Endothelial cell of umbilical vein (primary cell): ENCODE measurements around the gene BID.

Source experiments
- CTCF ChIP-seq, 2 donors: IDR thresholded peaks; 1 replicate in 1 of 2; 2 replicates in 1 of 2; pipeline ENCODE4 v1.5.1; 2011; ENCODE audit warnings: low read length in 2 of 2, mild to moderate bottlenecking in 2 of 2, moderate library complexity in 2 of 2, control low read depth in 1 of 2, inconsistent platforms in 1 of 2, low read depth in 1 of 2; ENCODE audit not compliant: insufficient read depth in 1 of 2; ENCODE audit errors: extremely low read depth in 1 of 2
- EZH2 ChIP-seq: IDR thresholded peaks from 2 replicates; pipeline ENCODE4 v1.6.1; 2012; ENCODE audit warnings: borderline replicate concordance, low read depth, mild to moderate bottlenecking, moderate library complexity, low read length, inconsistent platforms; ENCODE audit not compliant: severe bottlenecking
- JUN ChIP-seq: IDR thresholded peaks from 2 replicates; pipeline ENCODE4 v1.6.1; 2011; ENCODE audit warnings: borderline replicate concordance, low read depth; ENCODE audit not compliant: insufficient read length, insufficient read depth
- POLR2A ChIP-seq: IDR thresholded peaks from 2 replicates; pipeline ENCODE4 v1.6.1; 2012; ENCODE audit warnings: low read depth, mild to moderate bottlenecking, control low read depth, low read length

DNA sequence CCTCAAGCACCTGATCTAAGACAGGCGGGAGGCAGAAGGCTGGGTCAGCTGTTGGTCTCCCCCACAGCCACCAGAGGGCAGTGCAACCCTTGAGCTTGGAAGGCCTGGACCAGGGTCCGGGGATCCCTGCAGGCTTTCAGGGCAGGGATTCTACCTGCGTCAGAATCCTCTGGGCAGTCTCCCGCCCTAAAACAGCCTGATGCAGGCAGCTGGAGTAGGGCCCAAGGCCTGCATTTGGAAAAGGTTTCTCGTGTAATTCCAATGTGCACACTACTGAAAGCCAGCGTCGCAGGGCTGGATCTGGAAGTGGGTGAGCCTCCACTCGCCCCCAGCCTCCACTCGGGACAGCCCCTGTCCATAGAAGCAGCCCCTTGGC, 31.8 kb downstream of the BID start:
- TF ChIP-seq CTCF (IDR thresholded peaks at IDR 0.05; ENCODE audit: extremely low read depth in 1 of 2, insufficient read depth in 1 of 2, low read depth in 1 of 2, low read length in 2 of 2) (peak; percentile 66 to 88), POLR2A (no peak), JUN (no peak), EZH2 (no peak)
